ENCODE data around the gene PSPC1. TPM values are rescaled to one million over a fixed set of nuclear protein-coding genes. Genes with fewer than 3 reads are reported as not detected.

The PSPC1 gene
- total RNA-seq, 1 donor from 2014 or later, result 40.5 TPM

DNA sequence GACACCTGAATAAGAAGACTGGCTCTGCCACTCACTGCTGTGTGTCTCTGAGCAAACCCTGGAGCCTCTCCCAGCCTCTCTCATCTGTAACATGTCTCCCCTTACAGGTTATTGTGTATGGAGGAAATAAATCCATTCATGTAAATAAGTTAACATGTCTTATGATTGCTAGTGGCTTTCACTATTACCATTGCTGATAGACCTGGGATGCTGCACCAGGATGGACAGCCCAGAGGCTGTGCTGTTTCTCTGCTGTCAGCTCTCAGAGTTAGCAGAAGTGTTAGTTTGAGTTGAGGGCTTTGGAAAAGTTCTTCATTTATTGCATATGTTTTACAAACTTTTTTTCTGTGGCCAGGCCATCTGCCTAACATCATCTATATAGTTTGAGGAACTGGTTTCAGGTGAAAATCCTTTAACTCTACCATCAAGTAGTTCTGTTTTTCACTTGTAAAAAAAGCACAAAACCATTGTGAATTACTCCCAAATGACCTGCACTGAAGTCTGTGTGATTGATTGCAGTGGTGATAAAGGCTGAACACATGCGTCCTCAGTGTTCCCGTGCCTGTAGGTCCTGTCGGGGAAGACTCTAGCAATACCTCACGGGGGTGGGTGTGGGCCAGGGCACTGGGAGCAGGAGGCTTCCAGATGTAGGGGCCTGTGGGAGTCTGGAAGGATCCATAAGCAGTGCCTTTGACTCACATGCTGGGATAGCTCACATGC, 124.7 kb downstream of the PSPC1 start:
- no peak for TF ChIP-seq CTCF (IDR thresholded peaks at IDR 0.05)
- H3K36me3 ChIP-seq, result peaks cover 79% of the 10 kb centered on the region
- no peaks in the 10 kb centered on the region for H3K27me3 ChIP-seq (ENCODE audit: low read depth)
- H3K27ac ChIP-seq, result no peak overlapping the region
- H3K9me3 ChIP-seq, result no peaks in the 10 kb centered on the region
- intact Hi-C loops (cut with DNase I), result no loop called here
- no peak overlapping the region for H3K4me3 ChIP-seq
- no peaks in the 10 kb centered on the region for H3K4me1 ChIP-seq
- ATAC-seq (no peak), DNase-seq (no peak)

Other genes starting within 250 kb of the PSPC1 start
- gene TPTE2, start 221.4 kb downstream of the PSPC1 start, total RNA-seq, result not detected
- gene MPHOSPH8, start 149.3 kb downstream of the PSPC1 start, total RNA-seq, result 46.5 TPM
- 10.9 TPM for gene ZMYM5, start 80.7 kb upstream of the PSPC1 start, total RNA-seq
- 71.5 TPM for gene ZMYM2, start 175.8 kb upstream of the PSPC1 start, total RNA-seq